IPS-18a (cell line): ENCODE data around the gene AVPR2.

Experiments used
- H3K27ac ChIP-seq: one replicate; pipeline ENCODE4 v1.5.1; 2013; ENCODE audit warnings: low read length
- H3K27me3 ChIP-seq: one replicate; pipeline ENCODE4 v1.6.1; 2013; ENCODE audit warnings: mild to moderate bottlenecking, low read length; ENCODE audit not compliant: control insufficient read depth, insufficient read depth
- H3K36me3 ChIP-seq: one replicate; pipeline ENCODE4 v1.6.1; 2013; ENCODE audit warnings: low read depth, low read length; ENCODE audit not compliant: control insufficient read depth
- H3K4me1 ChIP-seq: one replicate; pipeline ENCODE4 v1.6.1; 2013; ENCODE audit warnings: low read depth, low read length; ENCODE audit not compliant: control insufficient read depth
- H3K4me3 ChIP-seq: one replicate; pipeline ENCODE4 v1.5.1; 2013; ENCODE audit warnings: low read length
- H3K9ac ChIP-seq: one replicate; pipeline ENCODE4 v1.6.1; 2013; ENCODE audit warnings: mild to moderate bottlenecking, low read length, moderate library complexity
- H3K9me3 ChIP-seq: one replicate; pipeline ENCODE4 v1.6.1; 2013; ENCODE audit warnings: low read depth, low read length; ENCODE audit not compliant: control insufficient read depth

AVPR2 gene

GRCh38 chrX:153952373-153953026, 48.0 kb downstream of the AVPR2 start:
- no peaks in the 10 kb centered on the region for H3K4me1 ChIP-seq
- peak overlapping the region; percentile 76 for H3K27ac ChIP-seq
- no peaks in the 10 kb centered on the region for H3K27me3 ChIP-seq
- peaks cover 66% of the 10 kb centered on the region for H3K36me3 ChIP-seq
- no peaks in the 10 kb centered on the region for H3K9me3 ChIP-seq
- H3K4me3 ChIP-seq = no peak overlapping the region
- peak overlapping the region; percentile 53 for H3K9ac ChIP-seq

GRCh38 chrX:153953342-153953830, 48.9 kb downstream of the AVPR2 start:
- Histone ChIP-seq H3K4me1 (no peaks in the 10 kb centered on the region), H3K27ac (peak overlapping the region; percentile 76), H3K36me3 (peaks cover 74% of the 10 kb centered on the region), H3K4me3 (no peak overlapping the region), H3K9me3 (peaks cover 3% of the 10 kb centered on the region), H3K9ac (peak overlapping the region; percentile 53), H3K27me3 (no peaks in the 10 kb centered on the region)

- peaks cover 80% of the 10 kb centered on the region for H3K36me3 ChIP-seq
- H3K4me1 ChIP-seq = no peaks in the 10 kb centered on the region
- peaks cover 4% of the 10 kb centered on the region for H3K9me3 ChIP-seq
- H3K27me3 ChIP-seq = no peaks in the 10 kb centered on the region
- H3K27ac ChIP-seq = no peak overlapping the region
- H3K9ac ChIP-seq = no peak overlapping the region
- no peak overlapping the region for H3K4me3 ChIP-seq
Observed at GRCh38 chrX:153953892-153954557, 49.6 kb downstream of the AVPR2 start.

- Histone ChIP-seq H3K27ac (no peak overlapping the region), H3K4me3 (no peak overlapping the region), H3K27me3 (no peaks in the 10 kb centered on the region), H3K9me3 (peaks cover 4% of the 10 kb centered on the region), H3K9ac (no peak overlapping the region), H3K4me1 (no peaks in the 10 kb centered on the region), H3K36me3 (peaks cover 81% of the 10 kb centered on the region)
Observed at GRCh38 chrX:153954558-153955227, 50.2 kb downstream of the AVPR2 start.

- H3K9me3 ChIP-seq = peaks cover 4% of the 10 kb centered on the region
- H3K36me3 ChIP-seq = peaks cover 81% of the 10 kb centered on the region
- no peaks in the 10 kb centered on the region for H3K27me3 ChIP-seq
- no peak overlapping the region for H3K9ac ChIP-seq
- no peak overlapping the region for H3K27ac ChIP-seq
- no peak overlapping the region for H3K4me3 ChIP-seq
- no peaks in the 10 kb centered on the region for H3K4me1 ChIP-seq
Observed at GRCh38 chrX:153955228-153955732, 50.8 kb downstream of the AVPR2 start.

- Histone ChIP-seq H3K27ac (no peak overlapping the region), H3K36me3 (peaks cover 81% of the 10 kb centered on the region), H3K4me3 (no peak overlapping the region)
Observed at GRCh38 chrX:153956044-153956907, 51.8 kb downstream of the AVPR2 start.

More at GRCh38 chrX:153956044-153956907, 51.8 kb downstream of the AVPR2 start:
- Histone ChIP-seq H3K9me3 (peaks cover 6% of the 10 kb centered on the region), H3K4me1 (no peaks in the 10 kb centered on the region), H3K27me3 (no peaks in the 10 kb centered on the region), H3K9ac (no peak overlapping the region)
